SK-N-MC (cell line): ENCODE data around the gene ACP4.

Source experiments
- EZH2 ChIP-seq: fragments of 200-600 bp; sonication (generic); IDR thresholded peaks from one replicate; pipeline ENCODE4 v1.6.1; 2017; ENCODE audit warnings: antibody characterized with exemption
- FOXP2 ChIP-seq: optimal IDR thresholded peaks from 2 replicates; pipeline ENCODE3; 2011; ENCODE audit warnings: mild to moderate bottlenecking, moderate library complexity; ENCODE audit not compliant: insufficient read depth; ENCODE audit errors: extremely low read length, control extremely low read depth
- POLR2AphosphoS5 ChIP-seq: IDR thresholded peaks from 2 replicates; pipeline ENCODE4 v1.6.1; 2012; ENCODE audit warnings: mild to moderate bottlenecking, low read depth, low read length, borderline replicate concordance

- no peak for TF ChIP-seq FOXP2
- TF ChIP-seq EZH2, result no peak
- peak; percentile 51; the same call in 1 of the 2 replicates for TF ChIP-seq POLR2AphosphoS5
These were observed 45.7 kb downstream of the ACP4 start for GRCh38 chr19:50835785-50836542.
